Stimulated activated CD4-positive, alpha-beta T cell treated with anti-CD3 and anti-CD28 coated beads, Interleukin-15, amount 100 ng/mL, for 24 hours (primary cell): ENCODE results near the gene C2orf76.
"Not testable (repeated sequence)": the region's sequence is repeated elsewhere in the genome, so short reads cannot be mapped to it uniquely, and the experiment has no call there.

ENCODE experiments used
- DNase-seq: peaks from one replicate; pipeline ENCODE4 v3.0.0-alpha.2; 2020

C2orf76 gene

DNA sequence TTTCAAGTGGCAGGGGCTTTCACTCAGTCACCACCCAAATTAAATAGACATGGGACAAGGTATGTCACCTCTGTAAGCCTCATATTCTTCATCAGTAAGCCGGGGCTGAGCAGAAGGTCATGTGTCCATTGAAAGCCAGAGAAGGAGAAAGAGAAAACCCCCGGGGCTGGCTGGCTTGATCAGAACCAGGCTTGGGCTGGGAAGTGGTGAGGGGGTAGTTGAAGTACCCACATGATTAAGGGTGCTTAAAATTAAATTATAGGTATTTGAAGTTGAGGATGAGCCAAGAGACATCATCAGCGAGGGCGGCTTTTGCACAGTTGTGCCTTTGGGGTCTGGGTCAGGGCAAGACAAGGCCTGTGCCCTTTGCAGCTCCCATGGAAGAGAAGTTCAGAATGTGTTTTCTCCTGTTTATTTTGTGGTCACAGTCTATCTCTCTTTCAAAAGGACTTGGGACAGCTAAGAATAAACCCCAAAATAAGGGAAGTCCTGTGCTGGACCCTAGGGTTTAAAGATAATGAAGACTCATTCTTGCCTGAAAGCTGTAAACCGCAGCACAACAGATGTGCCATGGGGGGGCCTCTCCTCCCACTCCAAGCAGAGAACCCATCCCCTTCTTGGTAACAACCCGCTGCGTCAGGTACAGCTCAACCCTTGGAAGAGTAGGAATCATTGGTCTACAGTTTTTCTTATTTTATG is 10.8 kb upstream of the C2orf76 start:
- DNase-seq: no peak

DNA sequence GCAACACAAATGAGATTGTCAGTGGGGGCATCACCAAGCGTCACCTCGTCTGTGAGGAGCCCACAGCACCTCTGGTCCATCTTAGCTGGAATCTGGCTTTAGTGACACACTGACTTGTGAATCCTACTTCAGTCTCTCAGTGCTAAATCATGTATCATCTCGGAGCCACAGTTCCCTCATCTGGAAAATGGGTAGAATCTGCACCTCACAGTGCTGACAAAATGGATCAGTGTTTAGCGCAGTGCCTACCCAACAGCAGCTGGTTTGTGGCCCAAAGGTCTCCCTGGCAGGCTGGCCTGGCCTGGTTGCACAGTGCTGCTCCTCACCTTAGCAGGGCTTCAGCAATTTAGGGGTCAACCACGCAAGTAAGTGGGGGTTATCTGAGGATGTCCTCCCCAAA is 10.2 kb upstream of the C2orf76 start:
- DNase-seq: no peak

DNA sequence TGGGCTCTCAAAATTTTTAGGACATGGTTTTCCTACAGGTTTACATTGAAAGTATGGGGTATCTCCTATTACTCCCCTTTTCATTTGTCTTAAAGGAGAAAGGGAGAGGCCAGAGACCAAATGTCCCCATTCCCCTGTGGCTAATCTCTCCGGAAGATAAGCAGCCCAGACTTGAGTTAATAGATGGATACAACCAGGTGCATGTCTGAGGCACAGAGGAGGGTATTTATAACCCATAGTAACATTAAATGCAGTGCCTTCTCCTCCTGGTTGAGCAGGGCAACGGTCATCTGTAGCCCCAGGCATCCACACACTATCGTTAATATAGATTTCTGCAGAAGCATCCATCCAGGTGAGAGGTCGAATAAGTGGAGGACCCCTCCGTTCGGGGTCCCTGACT is 9.8 kb upstream of the C2orf76 start:
- not testable (repeated sequence) for DNase-seq

DNA sequence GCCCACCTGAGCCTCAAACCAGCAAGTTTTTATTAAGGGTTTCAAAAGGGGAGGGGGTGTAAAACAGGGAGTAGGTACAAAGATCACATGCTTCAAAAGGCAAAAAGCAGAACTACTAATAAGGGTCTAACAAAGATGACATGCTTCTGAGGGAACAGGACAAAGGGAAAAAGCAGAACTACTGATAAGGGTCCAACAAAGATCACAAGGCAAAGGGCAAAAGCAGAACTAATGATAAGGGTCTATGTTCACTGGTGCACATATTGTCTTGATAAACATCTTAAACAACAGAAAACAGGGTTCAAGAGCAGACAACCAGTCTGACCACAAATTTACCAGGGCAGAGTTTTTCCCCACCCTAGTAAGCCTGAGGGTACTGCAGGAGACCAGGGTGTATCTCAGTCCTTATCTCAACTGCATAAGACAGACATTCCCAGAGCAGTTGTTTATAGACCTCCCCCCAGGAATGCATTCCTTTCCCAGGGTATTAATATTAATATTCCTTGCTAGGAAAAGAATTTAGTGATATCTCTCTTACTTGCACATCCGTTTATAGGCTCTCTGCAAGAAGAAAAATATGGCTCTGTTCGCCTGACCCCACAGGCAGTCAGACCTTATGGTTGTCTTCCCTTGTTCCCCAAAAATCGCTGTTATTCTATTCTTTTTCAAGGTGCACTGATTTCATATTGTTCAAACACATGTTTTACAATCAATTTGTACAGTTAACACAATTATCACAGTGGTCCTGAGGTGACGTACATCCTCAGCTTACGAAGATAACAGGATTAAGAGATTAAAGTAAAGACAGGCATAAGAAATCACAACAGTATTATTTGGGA is 7.5 kb upstream of the C2orf76 start:
- DNase-seq: not testable (repeated sequence)

DNA sequence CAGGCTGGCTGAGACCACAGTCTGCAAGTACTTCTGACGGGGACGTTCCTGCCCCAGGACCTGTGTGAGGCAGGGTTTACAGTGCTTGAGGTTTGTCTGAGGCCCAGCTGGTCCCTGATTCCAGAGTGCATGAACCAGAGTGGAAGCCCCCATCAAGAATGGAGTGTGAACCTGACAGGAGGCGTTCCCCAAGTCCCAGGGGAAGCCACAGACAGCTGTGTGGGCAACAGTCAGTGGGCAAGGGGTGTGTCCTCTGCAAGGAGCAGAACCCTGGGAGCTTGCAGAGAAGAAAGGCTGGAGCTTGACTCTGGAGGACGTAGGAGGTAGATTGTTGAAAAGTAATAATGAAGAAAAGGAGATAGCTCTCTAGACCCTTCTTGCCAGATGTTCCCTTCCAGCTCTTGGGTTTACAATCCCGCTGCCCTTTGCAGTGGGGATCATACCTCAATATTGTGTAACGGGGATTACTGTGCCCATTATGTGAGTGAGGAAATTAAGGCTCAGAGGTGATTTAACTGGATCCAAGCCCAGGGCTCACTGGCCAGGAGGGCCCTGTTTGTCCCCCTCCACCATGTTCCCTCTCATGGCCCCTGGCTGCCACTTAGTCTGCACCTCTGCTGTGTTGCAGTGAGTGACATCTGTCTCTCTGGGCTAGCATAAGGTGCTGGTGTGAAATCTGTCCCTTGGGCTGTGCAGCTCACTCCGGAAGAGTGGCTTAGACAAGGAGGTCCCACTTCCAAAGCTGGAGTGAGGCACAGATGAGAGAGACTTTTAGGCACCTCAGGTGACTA is 6.3 kb upstream of the C2orf76 start:
- no peak for DNase-seq

DNA sequence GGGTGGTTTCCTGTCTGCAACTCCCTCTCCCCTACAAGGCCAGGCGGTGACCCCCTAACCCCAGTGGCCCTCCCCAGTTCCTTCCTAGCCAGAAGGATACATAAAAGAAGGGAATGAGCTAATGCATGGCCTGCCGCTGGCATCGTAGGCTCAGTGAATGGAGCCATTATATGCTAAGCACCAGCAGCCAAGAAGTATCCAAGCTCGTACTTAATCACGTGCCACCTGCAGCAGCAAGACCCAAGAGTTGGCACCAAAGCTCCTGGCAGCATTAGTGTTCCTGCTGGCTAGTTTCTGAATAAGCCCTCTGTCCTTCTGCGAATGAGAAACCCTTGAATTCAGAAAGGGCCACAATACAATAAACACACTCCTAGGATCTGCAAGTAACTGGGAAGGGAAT is 4.5 kb upstream of the C2orf76 start:
- DNase-seq: no peak

DNA sequence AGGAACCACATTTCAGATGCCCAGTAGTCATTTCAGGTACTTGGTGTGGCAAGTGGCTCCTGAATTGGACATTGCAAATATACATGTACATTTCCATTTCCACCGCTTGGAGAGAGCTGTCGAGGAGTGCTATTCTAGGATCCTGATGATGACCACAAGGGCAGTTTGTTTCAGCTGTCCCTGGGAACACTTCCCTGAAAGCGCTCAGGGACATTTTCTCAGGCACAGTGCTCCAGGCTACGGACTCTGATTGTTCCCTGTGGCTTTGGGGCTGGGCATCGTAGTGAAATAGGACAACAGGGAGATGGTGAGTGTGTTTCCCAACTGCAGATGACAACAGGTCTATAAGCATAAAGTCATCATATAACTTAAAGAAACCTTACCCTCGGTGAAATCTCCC is 3.2 kb upstream of the C2orf76 start:
- DNase-seq: no peak

DNA sequence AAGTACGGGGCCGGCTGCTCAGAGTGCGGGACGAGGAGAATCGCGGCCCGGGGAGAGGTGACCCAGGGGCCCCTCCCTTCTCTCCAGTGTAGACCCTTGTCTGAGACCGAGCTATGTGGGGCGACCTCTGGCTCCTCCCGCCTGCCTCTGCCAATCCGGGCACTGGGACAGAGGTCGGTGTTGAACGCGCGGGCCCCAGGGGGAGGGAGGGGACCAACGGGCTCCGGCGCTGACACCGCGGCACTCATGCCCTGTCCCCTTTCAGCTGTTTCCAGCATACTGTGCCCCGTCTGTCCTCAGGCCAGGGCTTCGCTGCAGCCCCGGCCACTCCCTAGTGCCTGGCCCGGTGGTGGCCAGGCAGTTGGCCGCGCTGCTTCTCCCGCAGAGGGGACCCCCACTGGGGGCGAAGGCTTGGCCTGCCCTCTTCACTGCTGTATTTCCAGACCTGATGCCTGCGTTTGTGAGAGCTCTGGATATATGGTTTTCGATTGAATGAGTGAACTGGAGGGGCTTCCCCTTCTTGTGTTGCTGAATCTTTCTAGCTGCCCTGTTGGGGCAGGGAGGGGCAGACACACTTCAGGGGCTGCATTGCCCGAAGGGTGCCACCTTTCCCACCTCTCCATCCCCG is 952 bp upstream of the C2orf76 start:
- DNase-seq: peak; percentile 74

DNA sequence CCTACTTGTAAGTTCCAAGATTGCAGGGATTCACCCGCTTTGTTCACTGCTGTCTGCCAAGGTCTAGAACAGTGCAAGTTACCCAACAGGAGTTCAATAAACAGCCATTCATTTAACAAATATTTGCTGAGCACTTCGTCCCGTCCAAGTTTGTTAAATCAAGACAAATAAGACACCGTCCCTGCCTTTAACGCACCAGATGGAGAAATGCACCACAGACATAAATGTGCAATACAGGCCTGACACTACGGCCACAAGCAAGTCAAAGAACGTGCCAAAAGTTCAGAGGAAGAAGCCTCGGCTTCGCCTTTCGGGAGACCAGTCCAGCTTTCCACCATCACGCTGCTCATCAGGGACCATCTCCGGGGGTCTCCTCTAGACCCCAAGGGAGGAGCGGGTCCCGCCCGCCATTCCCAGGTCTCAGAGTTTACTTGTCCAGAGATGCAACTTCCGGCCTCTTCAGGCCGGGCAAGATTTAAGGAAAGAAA is 429 bp downstream of the C2orf76 start:
- DNase-seq: no peak

DNA sequence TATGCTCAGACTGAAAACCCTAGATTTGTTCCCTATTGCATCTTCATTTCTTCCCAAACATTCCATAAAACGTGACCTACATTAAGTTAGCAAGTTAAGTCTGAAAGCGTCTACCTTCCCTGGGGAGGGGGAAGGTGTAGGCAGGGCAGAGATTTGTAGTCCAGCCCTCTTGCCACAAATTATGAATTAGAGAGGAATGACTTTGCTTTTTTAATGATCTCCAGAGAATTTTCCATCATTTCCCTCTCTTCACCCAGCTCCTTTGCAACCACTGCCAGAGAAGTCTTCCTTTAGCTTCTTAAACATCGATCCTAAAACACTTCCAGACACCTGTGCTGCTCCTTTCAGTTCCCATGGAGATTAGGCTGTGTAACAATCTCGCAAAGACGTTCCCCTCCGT is 1.2 kb downstream of the C2orf76 start:
- no peak for DNase-seq

DNA sequence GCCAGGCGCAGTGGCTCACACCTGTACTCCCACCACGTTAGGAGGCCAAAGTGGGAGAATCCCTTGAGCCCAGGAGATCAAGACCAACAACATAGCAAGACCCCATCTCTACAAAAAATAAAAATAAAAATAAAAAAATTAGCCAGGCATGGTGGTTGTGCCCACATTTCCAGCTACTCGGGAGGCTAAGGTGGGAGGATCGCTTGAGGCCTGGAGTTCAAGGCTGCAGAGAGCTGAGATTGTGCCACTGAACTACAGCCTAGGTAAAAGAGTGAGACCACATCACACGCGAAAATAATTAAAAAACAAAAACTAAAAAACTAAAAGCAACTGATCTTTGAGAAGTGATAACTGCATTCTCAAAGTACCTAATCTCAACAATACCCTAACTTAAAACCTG is 1.8 kb downstream of the C2orf76 start:
- DNase-seq: no peak

DNA sequence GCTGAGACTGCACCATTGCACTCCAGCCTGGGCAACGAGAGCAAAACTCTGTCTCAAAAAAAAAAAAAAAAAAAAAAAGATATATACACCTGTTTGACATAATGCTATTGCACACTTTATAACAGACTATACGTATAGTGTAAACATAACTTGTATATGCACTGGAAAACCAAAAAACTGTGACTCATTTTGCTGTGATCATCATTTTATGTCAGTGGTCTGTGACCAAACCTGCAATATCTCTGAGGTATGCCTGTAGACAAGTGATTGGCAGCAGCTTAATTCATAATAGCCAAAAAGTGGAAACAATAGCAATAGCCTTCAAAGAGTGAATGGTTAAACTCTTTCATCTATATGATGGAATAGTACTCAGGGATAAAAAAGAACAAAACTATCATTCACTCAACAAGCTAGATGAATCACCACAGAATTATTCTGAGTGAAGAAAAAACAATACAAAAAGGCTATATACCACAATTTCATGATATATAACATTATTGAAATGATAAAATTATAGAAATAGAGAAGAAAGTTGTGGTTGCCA is 6.1 kb downstream of the C2orf76 start:
- no peak for DNase-seq

DNA sequence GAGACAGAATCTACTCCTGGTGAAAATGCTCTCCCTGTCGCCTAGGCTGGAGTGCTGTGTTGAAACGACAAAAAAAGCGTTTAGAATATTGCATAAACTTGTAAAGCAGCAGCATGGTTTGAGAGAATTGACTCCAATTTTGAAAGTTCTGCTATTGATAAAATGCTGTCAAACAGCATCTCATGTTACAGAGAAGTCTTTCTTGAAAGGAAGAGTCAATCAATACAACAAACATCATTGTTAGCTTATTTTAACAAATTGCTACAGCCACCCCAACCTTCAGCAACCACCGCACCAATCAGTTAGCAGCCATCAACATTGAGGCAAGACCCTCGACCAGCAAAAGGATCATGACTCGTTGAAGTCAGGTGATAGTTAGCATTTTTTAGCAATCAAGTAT is 6.9 kb downstream of the C2orf76 start:
- no peak for DNase-seq

DNA sequence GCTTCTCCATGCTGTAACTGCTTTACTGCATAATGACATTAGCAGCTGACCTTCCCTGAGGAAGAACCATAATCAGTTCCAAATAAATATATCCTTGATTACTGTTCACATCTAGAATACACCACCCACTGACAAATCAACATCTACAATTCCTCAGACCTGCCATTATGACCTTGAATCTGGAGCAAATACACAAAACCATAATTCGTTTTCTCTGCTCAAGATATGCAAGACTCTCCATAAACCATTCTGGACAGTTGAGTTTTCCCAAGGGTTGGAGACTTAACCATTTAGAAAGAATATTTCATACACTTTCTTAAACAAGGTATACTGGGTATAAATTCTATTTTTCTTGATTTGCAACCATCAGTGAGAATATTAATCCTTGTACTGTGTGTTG is 11.8 kb downstream of the C2orf76 start:
- no peak for DNase-seq

DNA sequence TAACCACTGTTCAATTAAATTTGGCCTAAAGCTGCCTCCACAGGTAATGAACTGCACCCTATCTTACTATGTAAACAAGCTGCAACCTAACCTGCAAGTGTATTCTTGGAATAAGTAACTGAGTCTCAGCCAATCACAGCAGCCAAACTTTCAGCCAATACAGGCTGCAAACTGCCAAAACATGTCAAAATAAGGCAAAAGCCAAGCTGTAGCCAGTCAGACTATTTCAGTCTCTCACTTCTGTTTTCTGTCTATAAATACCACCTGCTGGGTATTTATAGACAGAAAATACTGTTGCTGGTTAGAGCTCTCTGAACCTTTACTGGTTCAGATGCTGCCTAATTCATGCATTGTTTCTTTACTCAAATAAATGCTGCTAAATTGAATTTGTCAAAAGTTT is 14.3 kb downstream of the C2orf76 start:
- no peak for DNase-seq

DNA sequence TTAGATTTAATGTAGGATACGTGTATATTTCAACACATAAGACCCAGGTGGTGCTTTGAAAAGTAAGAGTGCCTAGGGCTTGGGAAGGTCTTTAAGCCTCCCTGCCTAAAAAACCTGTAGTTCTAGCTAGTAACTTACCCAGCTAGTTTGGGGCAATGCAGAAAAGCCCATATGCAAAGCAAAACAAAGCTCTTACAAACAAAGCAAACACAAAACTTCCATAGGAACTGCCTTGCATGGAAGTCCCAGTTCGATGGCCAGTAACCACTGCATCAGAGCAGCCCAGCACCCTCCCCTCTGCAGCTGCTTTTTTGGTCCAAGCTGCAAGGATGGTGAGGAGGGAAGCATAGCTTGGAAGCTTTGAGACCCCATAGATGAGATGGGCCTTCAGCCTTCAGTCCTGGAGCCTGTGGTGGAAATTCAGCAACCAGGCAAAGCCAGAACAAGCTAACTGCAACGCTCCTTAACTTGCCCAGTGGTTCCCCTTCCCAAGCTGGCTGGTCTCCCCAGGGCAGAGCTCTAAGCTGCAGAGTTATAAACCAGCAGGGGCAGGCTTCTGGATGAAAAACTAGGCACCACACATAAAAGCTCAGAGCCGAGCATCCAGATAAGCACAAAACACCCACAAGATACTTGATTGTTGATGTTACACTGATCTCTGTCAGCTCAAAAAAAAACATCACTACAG is 16.2 kb downstream of the C2orf76 start:
- no peak for DNase-seq

DNA sequence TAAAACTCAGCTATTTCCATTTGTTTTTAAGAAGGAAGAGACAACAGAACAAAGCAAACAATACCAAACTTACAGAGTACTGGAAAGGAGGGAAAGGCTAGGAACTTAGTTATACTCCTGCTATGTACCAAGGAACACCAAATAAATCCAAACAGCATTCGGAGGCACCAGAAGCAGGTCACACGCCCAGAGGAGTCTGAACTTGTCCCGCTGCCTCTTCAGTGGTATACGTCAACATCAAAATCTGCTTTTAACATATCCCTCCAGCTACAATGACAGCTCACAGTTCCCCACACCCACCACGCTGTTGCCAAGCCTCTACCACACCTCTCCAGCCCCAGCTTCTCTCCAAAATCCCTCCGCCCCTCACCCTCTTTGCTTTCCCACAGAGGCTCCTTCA is 17.3 kb downstream of the C2orf76 start:
- no peak for DNase-seq

DNA sequence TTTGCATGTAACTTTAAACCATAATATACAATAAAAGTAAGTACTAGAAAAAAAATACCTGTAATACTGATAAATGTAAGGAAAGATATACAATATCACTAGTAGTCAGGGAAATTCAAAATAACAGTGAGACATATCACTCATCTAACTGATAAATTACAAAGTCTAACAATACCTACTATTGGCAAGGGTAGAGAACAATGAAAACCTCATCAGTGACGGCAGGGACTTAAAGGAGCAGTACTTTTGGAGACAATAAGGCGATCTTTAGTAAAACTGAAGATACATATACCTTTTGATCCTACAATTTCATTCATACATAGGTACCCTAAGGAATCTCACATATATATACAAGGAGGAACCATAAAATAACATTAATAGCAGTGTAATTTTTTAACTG is 24.9 kb downstream of the C2orf76 start:
- no peak for DNase-seq

DNA sequence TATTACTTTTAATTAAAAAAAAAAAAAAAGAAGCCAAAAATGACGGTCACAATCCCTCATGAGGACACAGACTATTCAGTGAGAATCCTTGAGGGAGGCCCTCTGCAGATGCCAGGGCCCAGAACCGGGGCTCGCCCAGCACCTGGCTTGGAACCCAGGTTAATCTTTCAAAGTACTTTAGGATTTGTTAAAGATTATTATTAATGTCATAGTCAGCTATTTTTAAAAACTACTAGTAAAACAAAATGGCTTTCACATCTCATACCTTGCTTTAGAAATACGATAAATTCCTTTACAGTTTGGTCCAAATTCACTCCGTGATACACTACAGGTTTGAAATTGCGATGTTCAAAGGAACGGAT is 27.1 kb downstream of the C2orf76 start:
- DNase-seq: no peak

DNA sequence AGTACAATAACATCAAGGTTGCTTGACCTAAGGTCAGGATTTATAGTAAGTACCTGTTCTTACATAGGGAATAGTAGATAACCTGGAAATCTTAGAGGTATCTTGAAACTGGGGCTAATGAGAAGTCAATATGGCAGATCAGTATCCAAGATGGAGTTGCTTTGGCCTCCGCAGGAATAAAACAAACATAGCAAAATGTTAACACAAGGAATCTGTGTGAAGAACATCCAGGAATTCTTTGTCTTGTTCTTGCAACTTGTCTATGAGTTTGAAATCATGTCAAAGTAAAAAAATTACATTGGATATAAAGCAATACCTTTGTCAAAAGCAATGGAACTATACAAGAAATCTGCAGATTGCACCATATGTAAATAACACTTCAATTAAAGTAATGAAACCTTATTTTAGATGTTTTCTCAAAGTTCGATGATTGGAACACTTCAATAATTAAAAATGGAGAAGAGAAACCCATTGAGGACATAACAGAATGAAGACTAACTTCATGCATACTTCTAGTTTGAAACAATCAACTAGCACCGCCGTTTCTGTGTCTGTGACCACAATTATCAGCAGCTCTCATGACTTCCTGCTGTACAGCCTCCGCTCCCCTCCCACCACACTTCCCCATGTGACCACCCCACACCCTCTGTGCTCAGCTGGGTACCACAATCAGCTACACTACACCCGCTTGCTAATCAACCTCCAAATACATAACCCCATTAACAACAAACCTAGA is 27.6 kb downstream of the C2orf76 start:
- peak; percentile 21 for DNase-seq

DNA sequence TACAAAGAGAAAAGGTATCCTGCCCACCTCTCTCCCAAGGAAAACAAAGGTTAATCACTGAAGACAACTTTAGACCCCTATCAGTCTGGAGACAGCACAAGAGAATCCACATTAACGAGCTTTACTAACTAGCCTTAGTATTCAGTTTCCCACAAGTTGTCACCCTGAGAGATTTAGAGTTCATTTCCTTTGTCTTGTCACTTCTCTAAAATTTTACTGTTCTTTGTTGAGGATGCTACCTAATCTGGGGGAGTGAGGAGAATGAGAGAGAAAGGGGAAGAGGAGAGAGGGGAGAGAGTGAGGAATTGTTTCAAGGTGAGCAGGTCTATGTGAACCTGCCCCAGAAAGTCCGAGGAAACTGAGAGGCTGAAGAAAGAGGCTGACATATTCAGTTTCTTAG is 28.4 kb downstream of the C2orf76 start:
- no peak for DNase-seq

DNA sequence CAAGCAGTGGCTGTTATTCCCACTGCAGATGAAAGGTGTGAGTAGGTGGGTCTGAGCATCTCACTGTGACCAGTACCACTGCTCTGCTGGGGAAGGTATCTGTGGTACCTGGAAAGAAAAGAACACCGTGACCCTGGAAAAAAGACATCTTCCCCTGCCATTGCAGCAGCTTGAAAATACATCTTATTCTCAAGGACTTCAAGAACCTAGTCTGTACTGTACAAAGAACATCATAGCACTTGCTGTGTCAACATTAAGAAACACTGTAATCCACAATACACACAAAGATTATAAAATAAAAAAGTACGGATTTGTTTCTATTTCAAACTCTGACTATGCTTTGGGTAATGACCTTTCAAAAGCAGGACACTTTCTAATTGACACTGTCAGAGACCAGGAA is 28.9 kb downstream of the C2orf76 start:
- no peak for DNase-seq
